Hepatic stellate cell (primary cell): Measurements from ENCODE around the gene GASK1A.

Source experiments
- DNase-seq: peaks from one replicate; pipeline ENCODE4 v3.0.0; 2011; ENCODE audit warnings: low spot score

The GASK1A gene

DNA sequence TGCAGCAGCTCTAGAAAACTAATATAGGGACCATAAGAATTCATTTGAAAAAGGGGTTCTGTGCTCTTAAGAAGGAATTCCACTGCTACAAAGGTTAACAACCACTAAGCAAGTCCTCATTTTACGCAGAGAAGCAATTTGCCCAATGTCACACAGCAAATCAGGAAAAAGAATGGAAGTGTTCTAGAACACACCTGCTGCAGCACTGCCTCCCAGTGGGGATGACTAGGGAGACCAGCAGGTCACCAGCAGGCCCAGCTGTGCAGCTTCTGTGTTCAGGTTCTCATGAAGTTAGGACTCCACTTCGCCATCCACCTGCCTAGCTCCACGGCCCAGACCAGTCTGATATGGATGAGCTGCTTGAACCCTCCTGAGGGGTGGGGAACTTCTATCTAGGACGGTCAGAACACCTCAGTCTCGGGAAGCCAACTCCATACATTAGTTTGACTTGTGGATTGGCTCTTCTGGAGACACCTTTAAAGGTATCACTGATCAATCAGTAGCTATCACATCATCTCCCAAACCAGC is 108.2 kb downstream of the GASK1A start:
- DNase-seq, result no peak

DNA sequence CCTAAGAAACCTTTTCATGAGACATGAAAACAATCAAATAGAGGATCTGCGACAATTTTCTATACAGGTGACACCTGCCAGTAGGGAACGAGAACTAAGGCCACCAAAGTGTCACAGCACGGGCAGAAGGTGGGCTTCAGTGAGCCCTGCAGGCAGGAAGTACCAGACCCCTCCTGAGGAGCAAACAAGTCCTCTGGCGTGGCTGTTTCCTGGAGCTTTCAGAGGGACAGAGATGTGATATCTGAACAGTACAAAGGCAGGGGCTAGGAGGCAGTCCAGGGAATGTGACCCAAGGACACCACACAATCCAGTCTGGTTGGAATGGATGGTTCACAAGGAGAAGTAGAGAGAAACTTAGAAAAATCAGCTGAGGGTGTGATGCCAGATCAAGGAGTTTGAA is 110.0 kb downstream of the GASK1A start:
- no peak for DNase-seq

DNA sequence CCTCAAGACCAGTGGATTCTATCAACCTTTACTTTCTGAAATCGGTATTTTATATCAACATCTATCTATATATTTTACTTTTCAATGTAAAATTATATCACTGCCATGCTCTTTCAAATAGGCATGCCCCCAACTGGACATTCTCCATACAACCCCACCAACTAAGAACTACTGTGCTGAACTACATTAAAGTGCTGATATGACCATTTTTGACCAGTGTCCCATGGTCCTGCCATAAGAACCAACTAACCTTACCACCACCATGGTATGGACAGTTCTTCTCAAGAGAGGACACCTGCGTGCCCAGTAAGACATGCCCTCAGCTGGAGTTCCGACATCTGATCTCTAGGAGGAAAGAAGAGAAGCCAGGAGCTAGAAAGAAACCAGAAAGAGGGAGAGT is 111.1 kb downstream of the GASK1A start:
- no peak for DNase-seq

DNA sequence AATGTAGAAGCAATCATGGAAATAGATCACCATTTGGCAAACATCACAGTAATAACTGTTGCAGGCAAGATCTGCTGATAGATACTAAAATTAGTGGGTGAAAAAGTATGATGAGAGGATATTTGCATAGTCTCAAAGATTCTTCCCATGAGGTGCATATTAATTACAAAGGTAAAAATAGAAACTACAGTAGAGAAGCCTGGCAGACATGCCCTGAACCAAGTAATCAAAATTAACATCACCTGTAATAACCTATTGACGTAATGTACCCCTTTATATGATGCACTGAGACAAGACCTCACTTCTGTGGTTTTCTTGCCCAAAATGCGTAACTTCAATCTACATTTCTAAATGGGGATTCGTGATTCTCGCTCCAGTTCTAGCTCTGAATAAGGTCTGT is 112.4 kb downstream of the GASK1A start:
- no peak for DNase-seq

DNA sequence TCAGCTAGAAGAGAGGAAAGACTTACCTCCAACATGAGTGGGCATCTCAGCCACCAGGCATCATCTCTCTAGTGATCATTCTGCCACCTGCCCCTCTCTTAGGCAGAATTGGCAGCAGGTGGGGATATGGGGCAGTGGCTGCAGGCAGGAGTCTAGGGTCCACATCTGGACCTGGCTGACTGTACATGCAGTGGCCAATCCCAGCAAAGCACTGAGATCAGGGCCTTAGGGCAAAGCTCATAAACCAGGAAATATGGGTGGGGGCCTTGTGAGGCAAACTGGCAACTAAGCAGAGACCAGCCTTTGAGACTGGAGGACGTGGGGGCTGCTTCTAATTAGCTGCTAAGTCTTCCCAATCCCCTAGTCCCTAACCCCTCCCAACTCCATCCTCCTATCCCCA is 113.9 kb downstream of the GASK1A start:
- no peak for DNase-seq

DNA sequence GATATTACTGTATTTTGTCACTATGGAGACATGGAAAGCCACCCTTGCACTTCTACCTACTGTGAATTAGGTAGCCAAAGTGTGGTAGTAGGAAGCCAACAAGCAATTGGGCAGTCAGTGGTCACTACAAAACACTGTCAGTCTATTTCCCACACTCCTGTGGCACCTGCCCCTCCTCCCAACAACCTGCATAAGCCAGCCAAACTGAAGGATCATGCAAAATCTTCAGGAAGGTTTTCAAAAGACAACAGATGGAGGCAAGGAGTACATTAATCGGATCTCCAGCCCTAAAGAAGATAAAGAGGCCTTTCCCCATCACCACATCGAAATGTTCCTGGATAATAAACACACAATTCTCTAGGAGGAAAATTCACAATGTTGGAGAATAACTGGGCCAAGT is 114.9 kb downstream of the GASK1A start:
- no peak for DNase-seq

DNA sequence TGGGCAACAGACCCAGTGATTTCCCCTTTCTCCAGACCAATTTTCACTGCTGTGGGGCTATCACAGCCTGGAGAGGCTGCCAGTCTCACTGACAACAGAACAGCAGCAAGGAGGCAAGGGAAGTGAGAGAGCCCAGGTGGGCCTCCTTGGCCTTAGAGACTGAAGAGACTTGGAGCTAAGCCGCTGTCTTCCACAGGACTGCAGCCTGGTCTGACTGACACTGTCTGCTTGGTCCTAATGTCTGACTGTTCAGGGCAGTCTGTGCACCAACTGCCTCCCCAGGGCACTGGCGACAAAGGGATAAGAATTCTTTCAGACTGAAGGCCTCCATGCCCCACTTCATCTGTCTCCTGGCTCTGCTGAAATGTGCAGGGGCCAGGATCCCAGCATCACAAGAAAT is 115.3 kb downstream of the GASK1A start:
- DNase-seq, result no peak

DNA sequence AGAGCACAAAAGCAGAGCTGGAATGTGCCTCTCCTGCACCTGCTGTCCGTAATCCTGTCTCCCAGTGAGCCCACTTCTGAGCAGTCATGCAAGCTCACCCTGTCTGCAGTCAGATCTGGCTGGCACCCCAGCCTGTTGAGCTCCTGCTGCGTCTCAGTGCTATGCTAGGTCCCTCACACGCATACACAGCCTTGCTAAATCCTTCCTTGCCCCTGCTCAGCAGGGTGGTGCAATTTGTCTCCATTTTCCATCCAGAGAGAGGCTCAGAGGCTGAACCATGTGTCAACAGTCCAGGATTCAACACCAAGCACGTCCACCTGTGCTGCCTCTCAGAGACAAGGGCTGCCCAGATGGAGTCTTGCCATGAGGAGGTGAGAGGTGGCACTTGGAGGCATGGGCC is 115.7 kb downstream of the GASK1A start:
- no peak for DNase-seq

DNA sequence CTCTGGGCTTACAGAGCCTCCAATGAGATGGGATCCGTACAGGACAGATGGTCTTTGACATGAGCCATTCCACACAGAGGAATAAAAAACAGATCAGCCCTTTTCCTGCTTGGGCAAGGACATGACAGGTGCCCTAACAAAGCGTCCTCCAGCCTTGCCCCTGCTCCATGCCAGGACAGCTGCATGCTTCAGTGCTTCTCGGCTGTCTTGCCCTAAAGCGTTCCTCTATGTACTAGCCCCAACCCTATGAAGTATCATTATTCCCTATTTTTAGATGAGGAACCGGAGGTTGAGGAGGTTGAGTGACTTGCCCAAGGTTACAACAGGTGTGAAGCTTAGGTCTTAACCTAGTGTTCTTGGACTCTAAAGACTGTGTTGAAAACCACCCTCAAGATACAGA is 116.3 kb downstream of the GASK1A start:
- no peak for DNase-seq

DNA sequence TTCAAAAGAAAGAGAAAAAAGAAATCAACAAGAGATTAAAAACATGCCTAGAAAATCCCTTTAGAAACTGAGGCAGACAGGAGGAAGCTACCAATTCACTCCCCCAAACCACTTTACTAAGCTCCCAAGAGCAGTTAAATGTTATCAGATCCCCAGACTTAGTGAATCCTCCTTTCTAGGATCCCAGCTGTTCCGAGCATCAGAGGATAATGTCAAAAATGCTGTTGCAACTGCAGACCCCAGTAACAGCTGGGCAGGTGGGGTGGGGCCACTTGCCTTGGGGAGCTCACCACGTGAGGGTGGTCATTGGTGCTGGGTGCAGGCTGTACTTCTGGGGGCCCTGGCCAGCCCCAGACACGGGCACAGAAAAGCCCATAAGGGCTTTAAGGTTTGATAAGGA is 117.7 kb downstream of the GASK1A start:
- no peak for DNase-seq

DNA sequence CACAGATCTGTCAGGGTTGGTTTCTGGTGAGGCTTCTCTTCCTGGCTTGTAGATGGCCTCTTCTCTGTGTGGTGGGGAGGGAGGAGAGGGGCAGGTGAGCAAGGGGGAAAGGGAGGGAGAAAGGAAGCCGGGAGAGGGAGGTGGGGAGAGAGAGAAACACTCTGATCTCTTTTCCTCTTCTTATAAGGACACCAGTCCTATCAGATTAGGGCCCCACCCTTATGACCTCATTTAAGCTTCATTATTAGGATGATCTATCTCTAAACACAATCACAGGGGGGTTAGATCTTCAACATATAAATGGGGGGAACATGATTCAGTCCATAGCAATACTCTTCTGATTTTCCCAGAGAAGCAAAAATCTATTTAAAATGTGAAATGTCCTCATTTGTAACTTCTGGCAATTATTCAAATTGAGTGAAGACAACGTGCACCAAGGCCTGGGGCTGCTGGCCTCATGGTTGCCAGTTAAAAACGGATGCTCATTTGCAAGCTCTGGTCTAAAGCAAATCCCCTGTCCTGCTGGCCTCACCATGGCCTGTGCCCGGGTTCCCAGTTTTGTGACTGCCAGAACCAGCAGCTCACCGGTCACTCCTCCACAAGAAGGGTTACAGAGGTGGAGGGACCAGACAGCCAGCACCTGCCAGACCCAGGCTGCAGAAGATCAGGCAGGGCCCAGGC is 118.4 kb downstream of the GASK1A start:
- DNase-seq, result no peak

DNA sequence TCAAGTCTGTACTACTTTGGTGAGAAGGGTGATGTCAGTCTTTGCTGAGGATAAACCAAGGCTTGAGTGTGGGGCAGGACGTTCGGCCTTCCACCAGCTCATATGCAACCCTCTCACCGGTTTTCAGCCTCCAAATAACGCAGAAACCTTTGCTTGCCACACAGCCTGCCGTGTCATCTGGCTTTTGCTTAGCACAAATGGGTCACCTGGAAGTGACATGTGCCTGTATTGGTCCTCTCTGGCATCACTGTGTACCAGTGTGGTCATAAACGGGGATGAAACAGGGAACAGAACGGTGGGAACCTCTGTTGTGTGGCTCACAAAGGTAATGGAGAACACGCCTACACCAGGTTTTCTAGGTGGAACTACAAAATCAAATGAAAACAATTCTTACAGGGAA is 119.7 kb downstream of the GASK1A start:
- no peak for DNase-seq

DNA sequence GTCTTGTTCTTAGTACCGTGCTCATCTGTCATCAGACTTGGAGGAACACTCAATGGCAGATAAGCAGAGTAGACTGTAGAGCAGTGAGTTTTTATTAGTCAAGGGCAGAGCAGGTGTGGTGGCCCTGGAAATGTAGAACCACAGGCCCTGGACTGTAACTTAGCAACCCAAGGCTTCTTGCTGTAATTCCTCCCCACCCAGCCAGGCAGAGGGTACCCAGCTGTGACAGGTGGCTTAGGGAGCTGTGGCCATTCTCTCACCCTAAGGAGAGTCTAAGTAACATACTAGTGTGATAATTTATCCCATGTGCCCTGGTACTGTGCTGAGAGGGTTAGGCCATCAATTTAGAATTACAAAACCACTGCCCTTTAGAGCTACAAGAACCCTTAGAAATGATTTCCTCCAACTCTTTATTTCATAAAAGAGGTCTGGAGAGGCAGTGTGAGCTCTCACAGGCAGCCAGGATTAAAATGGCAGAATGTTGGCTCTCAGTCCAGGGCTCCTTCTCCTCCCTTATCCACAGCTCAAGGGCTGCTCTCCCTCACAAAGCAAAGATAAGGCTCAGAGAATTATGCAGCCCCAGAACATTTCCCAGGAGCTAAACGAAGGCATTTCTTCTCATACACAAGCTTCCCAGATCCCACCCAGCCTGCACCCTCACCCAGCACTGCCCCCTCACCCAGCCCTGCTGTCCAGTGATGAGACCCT is 123.8 kb downstream of the GASK1A start:
- DNase-seq, result no peak

DNA sequence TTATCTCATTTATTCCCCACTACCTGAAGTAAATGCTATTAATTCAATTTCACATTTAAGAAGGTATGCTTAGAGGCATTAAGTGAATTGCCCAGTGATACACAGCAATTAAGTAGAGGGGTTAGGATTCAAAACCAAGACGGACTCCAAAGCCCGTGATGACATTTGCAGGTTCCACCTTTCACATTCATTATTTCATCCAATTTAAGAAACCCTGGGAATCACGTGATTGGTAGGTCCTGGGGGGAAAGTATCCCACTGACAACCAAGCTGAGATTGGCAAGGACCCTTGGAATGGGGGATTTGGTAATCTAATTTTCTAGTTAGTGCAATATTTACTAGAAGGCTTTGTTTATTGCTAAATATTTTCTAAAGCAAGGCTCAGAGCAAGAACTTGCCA is 124.9 kb downstream of the GASK1A start:
- no peak for DNase-seq

DNA sequence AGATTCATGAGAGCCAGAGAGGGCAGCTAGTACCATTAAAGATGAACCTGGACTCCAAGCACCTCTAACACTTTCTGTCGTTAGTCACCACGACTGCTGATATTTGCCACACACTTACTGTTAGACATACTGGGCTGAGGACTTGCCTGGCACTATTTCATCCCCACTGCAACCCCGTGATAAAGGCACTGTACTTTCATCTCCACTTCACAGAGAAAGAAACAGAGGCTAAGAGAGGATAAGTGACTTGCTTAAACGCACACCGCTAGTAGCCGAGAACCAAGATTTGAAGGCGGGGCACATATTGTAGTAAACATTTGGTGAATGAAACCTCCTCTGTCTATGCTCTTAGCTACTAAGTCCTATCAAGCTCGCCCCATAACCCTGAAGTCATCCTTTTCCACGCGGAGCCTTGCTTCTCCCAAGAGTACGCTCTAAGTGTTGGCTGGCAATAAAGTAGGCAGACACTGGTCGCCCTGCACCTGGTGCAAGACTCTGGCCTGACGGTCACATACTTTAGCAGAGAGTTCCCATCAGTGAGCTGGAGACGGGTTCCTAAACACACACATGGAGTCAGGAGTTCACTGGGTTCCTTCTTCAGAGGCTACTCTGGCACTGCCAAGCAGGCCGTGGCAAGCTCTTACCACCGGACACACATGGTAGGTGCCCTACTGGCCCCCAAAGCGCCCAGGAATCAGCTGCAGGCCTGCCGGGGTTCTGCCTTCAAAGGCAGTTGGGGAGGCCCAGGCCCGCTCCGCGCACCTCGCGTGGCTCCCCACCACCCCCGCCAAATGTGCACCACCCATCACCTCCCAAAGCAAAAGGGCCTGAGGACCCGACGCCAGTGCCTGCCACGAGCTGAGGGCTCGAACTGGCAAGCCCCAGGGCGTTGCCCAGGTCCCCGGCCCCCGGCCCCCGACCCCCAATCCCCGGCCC is 125.8 kb downstream of the GASK1A start:
- no peak for DNase-seq

DNA sequence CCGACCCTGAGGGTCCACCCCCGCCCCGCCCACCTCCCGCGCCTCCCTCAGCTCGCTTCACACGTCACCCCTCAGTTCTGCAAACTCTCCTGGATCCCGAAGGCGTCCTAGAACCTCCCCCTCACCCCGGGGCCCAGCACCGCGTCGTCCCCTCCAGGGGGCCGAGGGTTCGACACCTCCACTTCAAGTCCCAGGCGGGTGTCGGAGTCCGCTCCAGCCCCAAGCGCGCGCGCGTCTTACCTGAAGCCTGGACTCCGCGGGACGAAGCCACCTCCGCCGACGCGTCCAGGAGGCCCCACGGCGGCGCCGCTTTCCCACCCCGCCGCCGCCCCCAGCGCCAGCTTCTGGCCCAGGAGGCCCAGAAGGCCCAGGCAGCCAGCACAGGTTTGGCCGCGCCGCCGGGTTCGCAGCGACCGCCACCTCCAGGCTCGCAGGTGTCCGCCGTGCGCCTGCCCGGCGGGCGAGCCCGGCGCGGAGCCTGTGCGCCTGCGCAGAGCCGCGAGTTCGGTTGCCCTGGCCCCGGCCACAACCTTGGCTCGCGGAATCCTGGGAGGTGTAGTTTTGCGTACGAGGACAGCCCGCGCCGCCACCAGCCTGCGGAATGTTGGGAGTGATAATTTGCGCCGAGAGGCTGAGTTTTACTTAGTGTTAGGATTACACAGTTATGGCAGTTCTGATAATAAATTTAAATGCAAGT is 126.6 kb downstream of the GASK1A start, which contains the start of gene POMGNT2:
POMGNT2 (minus strand) TSS at position 484 of the 697 bp plus-strand sequence. CDS start 24,648 bp downstream, outside the sequence.
- peak; percentile 96 for DNase-seq

DNA sequence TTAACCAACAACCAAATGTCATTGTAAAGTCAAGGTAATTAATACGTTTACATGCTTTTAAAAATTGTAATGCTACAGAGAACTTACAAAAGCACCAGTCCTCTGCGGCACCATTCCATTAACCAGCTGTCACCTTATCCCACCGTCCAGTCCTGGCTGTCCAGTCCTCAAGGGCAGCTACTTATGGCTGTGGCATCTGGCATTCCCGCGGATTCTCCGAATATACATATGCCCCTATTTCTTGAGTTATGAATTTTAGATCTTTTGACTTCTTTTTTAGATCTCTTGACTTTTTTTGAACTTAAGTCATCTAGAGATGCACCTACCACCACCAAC is 127.2 kb downstream of the GASK1A start:
- DNase-seq, result peak; percentile 19
